Chondrocyte (in vitro differentiated cells): ENCODE results near the gene RIMBP2. TPM values are rescaled to one million over a fixed set of nuclear protein-coding genes. Genes with fewer than 3 reads are reported as not detected.

ENCODE experiments used
- DNase-seq: peaks from one replicate; pipeline ENCODE4 v3.0.0; 2021; ENCODE audit warnings: mixed read lengths, low spot score
- H3K27ac Mint-ChIP-seq: one replicate; pipeline ENCODE4 v1.8.0; 2021; ENCODE audit warnings: mild to moderate bottlenecking, moderate library complexity, mixed read lengths; ENCODE audit not compliant: unreplicated experiment
- H3K27me3 Mint-ChIP-seq: 2 replicates; pipeline ENCODE4 v1.8.0; 2021; ENCODE audit warnings: low read depth, mixed read lengths
- H3K36me3 Mint-ChIP-seq: 2 replicates; pipeline ENCODE4 v1.8.0; 2021; ENCODE audit warnings: low read depth, mixed read lengths
- H3K4me1 Mint-ChIP-seq: 2 replicates; pipeline ENCODE4 v1.8.0; 2021; ENCODE audit warnings: low read depth, mild to moderate bottlenecking, mixed read lengths
- H3K4me3 Mint-ChIP-seq: one replicate; pipeline ENCODE4 v1.8.0; 2021; ENCODE audit warnings: mild to moderate bottlenecking, moderate library complexity, mixed read lengths; ENCODE audit not compliant: unreplicated experiment
- H3K9me3 Mint-ChIP-seq: 2 replicates; pipeline ENCODE4 v1.8.0; 2021; ENCODE audit warnings: low read depth, mixed read lengths
- CTCF ChIP-seq: fragments of 200-600 bp; sonication (generic); IDR thresholded peaks from 2 replicates; pipeline ENCODE4 v1.5.0; 2021; ENCODE audit warnings: antibody characterized with exemption, mild to moderate bottlenecking, moderate library complexity
- total RNA-seq: library from RNA; stranded (reverse); gene quantifications from 3 replicates; pipeline ENCODE4 v1.2.1, GENCODE V29; 2021

The RIMBP2 gene
- total RNA-seq, 1 donor from 2014 or later, result 0.30 TPM

DNA sequence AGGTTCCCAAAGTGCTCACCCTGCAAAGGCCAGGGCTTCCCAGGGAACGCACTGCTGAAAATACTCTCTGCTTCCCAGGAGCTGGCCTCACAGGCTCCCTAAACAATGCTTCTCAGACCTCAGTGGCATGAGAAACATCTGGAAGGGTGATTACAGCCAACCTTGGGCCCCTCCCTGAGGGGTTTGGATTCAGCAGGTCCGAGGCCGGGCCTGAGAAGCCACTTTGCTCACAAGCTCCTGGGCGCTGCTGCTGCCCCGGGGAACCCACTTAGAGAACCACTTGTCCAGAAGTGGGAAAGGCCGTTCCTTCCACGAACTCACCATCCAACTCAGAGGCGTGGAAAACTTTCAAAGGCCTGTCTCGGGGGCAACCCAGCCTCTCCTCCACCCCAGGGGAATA, 247.9 kb downstream of the RIMBP2 start:
- Mint-ChIP-seq H3K27me3 (no peaks in the 10 kb centered on the region), H3K4me1 (no peaks in the 10 kb centered on the region), H3K27ac (no peak overlapping the region), H3K36me3 (no peaks in the 10 kb centered on the region), H3K9me3 (peaks cover 14% of the 10 kb centered on the region), H3K4me3 (no peak overlapping the region)
- DNase-seq, result peak; percentile 52
- no peak for TF ChIP-seq CTCF

DNA sequence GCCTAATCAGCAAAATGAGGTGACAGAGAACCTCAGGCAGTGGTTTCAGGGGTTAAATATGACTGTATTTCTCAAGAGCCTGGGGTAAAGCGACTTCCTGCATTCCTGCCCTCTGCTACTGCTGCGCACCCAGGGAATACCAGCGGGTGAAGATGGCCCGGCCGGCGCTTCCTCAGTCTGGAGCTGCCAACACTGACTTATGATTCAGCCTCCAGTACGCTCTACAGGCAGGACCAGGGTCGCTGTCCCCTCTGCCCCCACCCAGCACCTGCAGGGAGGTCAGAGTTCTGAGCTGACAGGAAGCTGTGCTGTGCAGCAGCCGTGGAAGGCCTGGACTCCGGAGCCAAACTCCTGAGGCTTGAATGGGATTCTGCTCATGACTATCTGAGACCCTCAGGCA, 250.5 kb downstream of the RIMBP2 start:
- H3K27ac Mint-ChIP-seq, result no peak overlapping the region
- H3K9me3 Mint-ChIP-seq, result peaks cover 14% of the 10 kb centered on the region
- H3K36me3 Mint-ChIP-seq, result no peaks in the 10 kb centered on the region

GRCh38 chr12:130465046-130465445, 251.1 kb downstream of the RIMBP2 start:
- Mint-ChIP-seq H3K9me3 (peaks cover 14% of the 10 kb centered on the region), H3K4me3 (no peak overlapping the region), H3K27ac (no peak overlapping the region), H3K4me1 (no peaks in the 10 kb centered on the region), H3K36me3 (no peaks in the 10 kb centered on the region), H3K27me3 (no peaks in the 10 kb centered on the region)
- DNase-seq, result peak; percentile 74
- no peak for TF ChIP-seq CTCF

More for the DNA sequence above, 250.5 kb downstream of the RIMBP2 start:
- no peaks in the 10 kb centered on the region for H3K27me3 Mint-ChIP-seq
- H3K4me3 Mint-ChIP-seq, result no peak overlapping the region
- no peak for TF ChIP-seq CTCF
- peak; percentile 83 for DNase-seq
- no peaks in the 10 kb centered on the region for H3K4me1 Mint-ChIP-seq

GRCh38 chr12:130463818-130464670, 252.1 kb downstream of the RIMBP2 start:
- Mint-ChIP-seq H3K9me3 (peaks cover 14% of the 10 kb centered on the region), H3K4me3 (no peak overlapping the region), H3K4me1 (no peaks in the 10 kb centered on the region), H3K27ac (no peak overlapping the region), H3K36me3 (no peaks in the 10 kb centered on the region), H3K27me3 (no peaks in the 10 kb centered on the region)
- no peak for TF ChIP-seq CTCF
- DNase-seq, result no peak

- H3K4me3 Mint-ChIP-seq, result no peak overlapping the region
- TF ChIP-seq CTCF, result no peak
- H3K27ac Mint-ChIP-seq, result no peak overlapping the region
- no peaks in the 10 kb centered on the region for H3K4me1 Mint-ChIP-seq
- DNase-seq, result no peak
- H3K27me3 Mint-ChIP-seq, result no peaks in the 10 kb centered on the region
- no peaks in the 10 kb centered on the region for H3K36me3 Mint-ChIP-seq
- H3K9me3 Mint-ChIP-seq, result peaks cover 14% of the 10 kb centered on the region
Observed at GRCh38 chr12:130463275-130463658, 252.8 kb downstream of the RIMBP2 start.
